Endodermal cell (in vitro differentiated cells): ENCODE measurements around the gene RNF130. TPM values are rescaled to one million over a fixed set of nuclear protein-coding genes. Genes with fewer than 3 reads are reported as not detected.

Source experiments
- DNase-seq: peaks from one replicate; pipeline ENCODE4 v3.0.0-alpha.2; 2017
- H3K27ac ChIP-seq: 2 replicates; pipeline ENCODE4 v1.5.1; 2013; ENCODE audit warnings: mild to moderate bottlenecking, low read depth, low read length, moderate library complexity
- H3K27me3 ChIP-seq: 2 replicates; pipeline ENCODE4 v1.6.1; 2013; ENCODE audit warnings: mild to moderate bottlenecking, low read length, moderate library complexity; ENCODE audit not compliant: insufficient read depth, control insufficient read depth, poor library complexity, severe bottlenecking
- H3K36me3 ChIP-seq: 2 replicates; pipeline ENCODE4 v1.7.0; 2013; ENCODE audit warnings: mild to moderate bottlenecking, low read length, moderate library complexity; ENCODE audit not compliant: control insufficient read depth, insufficient read depth
- H3K4me1 ChIP-seq: one replicate; pipeline ENCODE4 v1.7.0; 2013; ENCODE audit warnings: low read length; ENCODE audit not compliant: control insufficient read depth, insufficient read depth
- H3K4me3 ChIP-seq: 2 replicates; pipeline ENCODE4 v1.5.1; 2013; ENCODE audit warnings: mild to moderate bottlenecking, low read length, moderate library complexity
- H3K9ac ChIP-seq: 2 replicates; pipeline ENCODE4 v1.6.1; 2013; ENCODE audit warnings: mild to moderate bottlenecking, low read length, moderate library complexity; ENCODE audit not compliant: poor library complexity, severe bottlenecking; ENCODE audit errors: extremely low read depth
- H3K9me3 ChIP-seq: 2 replicates; pipeline ENCODE4 v1.6.1; 2013; ENCODE audit warnings: mild to moderate bottlenecking, low read length, moderate library complexity; ENCODE audit not compliant: control insufficient read depth
- H3K27ac Mint-ChIP-seq: 2 replicates; pipeline ENCODE4 v1.8.0; 2020; ENCODE audit warnings: mixed read lengths
- H3K27me3 Mint-ChIP-seq: 2 replicates; pipeline ENCODE4 v1.8.0; 2021; ENCODE audit warnings: mild to moderate bottlenecking, mixed read lengths; ENCODE audit not compliant: insufficient read depth
- H3K36me3 Mint-ChIP-seq: 2 replicates; pipeline ENCODE4 v1.8.0; 2020; ENCODE audit warnings: low read depth, mixed read lengths
- H3K4me1 Mint-ChIP-seq: 2 replicates; pipeline ENCODE4 v1.8.0; 2020; ENCODE audit warnings: mixed read lengths
- H3K4me3 Mint-ChIP-seq: 2 replicates; pipeline ENCODE4 v1.8.0; 2020; ENCODE audit warnings: mild to moderate bottlenecking, moderate library complexity, mixed read lengths
- H3K9me3 Mint-ChIP-seq: 2 replicates; pipeline ENCODE4 v1.8.0; 2020; ENCODE audit warnings: mild to moderate bottlenecking, mixed read lengths
- WGBS, 2 experiments: methylation state at CpG; one replicate each; pipeline versions ENCODE4 v1.1.5 to v1.1.7; 2013; ENCODE audit warnings: missing lambda C conversion rate in 2 of 2, mixed read lengths in 1 of 2; ENCODE audit not compliant: insufficient coverage in 1 of 2, insufficient read length in 1 of 2; 5-methylcytosine and 5-hydroxymethylcytosine counted together
- total RNA-seq, 2 donors: library from RNA; stranded (reverse); fragmentation: NEBNext Ultra II Directional in 1 of 2; extraction: Animal tissue kit (Norgen Biotek cat#: 25700) in 1 of 2; gene quantifications; 2 replicates in 1 of 2; 3 replicates in 1 of 2; pipeline ENCODE4 v1.2.1, GENCODE V29; 2021
- TF ChIP-seq, protein P1 (sequence below): fragments of 200-600 bp; sonication (generic); conservative IDR thresholded peaks from 2 replicates; pipeline ENCODE4 v1.5.0; 2021; ENCODE audit warnings: antibody characterized with exemption, mild to moderate bottlenecking

Gene RNF130
- total RNA-seq, 2 donors from 2014 or later: 64.7 to 74.4 TPM

- H3K9me3 ChIP-seq: no peaks in the 10 kb centered on the region
- Mint-ChIP-seq H3K27me3 (no peaks in the 10 kb centered on the region), H3K36me3 (peaks cover 10% of the 10 kb centered on the region), H3K4me1 (no peaks in the 10 kb centered on the region), H3K4me3 (no peak overlapping the region), H3K9me3 (no peaks in the 10 kb centered on the region), H3K27ac (no peak overlapping the region)
- no peak for DNase-seq
- H3K9ac ChIP-seq: no peak overlapping the region
- no peaks in the 10 kb centered on the region for H3K36me3 ChIP-seq
- no peaks in the 10 kb centered on the region for H3K4me1 ChIP-seq
- H3K4me3 ChIP-seq: no peak overlapping the region
- no peak overlapping the region for H3K27ac ChIP-seq
- no peaks in the 10 kb centered on the region for H3K27me3 ChIP-seq
- TF ChIP-seq, protein P1, sequence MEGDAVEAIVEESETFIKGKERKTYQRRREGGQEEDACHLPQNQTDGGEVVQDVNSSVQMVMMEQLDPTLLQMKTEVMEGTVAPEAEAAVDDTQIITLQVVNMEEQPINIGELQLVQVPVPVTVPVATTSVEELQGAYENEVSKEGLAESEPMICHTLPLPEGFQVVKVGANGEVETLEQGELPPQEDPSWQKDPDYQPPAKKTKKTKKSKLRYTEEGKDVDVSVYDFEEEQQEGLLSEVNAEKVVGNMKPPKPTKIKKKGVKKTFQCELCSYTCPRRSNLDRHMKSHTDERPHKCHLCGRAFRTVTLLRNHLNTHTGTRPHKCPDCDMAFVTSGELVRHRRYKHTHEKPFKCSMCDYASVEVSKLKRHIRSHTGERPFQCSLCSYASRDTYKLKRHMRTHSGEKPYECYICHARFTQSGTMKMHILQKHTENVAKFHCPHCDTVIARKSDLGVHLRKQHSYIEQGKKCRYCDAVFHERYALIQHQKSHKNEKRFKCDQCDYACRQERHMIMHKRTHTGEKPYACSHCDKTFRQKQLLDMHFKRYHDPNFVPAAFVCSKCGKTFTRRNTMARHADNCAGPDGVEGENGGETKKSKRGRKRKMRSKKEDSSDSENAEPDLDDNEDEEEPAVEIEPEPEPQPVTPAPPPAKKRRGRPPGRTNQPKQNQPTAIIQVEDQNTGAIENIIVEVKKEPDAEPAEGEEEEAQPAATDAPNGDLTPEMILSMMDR: no peak
- 91 to 97% methylated on average over 7 to 10 of the region's 10 CpGs for WGBS, 2 experiments
Measured at GRCh38 chr5:179915406-179915935, 156.1 kb downstream of the RNF130 start.

DNA sequence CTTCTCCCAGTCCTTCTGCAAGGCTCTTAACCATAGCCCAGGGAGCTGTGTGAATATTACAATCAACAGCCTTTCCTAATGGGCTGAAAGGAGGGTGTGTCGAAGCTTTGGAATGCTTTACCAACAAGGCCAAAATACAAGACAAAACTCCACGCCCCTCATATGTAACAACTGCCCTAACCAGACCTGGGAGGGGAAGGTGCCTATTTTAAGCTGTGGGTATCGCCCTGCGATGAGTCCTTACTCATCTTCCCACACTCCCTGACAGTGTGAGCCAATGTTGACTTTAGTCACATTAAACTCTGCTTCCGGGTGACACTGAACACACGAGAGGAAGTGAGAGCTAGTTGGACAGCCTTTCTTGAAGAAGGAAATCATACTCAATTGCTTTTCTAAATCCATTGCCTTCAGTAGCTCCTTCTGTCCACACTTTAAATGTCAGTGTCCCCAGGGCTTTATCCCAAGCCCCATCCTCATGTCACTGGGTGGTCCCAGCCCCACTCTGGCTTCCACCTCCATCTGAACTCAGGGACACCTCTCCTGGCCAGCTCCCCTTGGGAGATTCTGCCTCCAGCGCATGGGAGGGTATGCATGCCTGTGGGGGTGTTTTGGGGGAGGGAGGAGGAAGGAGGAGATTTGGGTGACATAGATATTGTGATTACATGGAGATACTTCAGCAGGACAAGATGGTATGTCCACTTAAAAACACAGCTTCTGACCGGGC, 157.4 kb downstream of the RNF130 start:
- Histone ChIP-seq H3K27me3 (no peaks in the 10 kb centered on the region), H3K36me3 (no peaks in the 10 kb centered on the region), H3K4me1 (no peaks in the 10 kb centered on the region), H3K27ac (no peak overlapping the region), H3K4me3 (no peak overlapping the region), H3K9me3 (no peaks in the 10 kb centered on the region), H3K9ac (no peak overlapping the region)
- Mint-ChIP-seq H3K4me3 (no peak overlapping the region), H3K4me1 (no peaks in the 10 kb centered on the region), H3K36me3 (peaks cover 2% of the 10 kb centered on the region), H3K27ac (no peak overlapping the region), H3K9me3 (no peaks in the 10 kb centered on the region), H3K27me3 (no peaks in the 10 kb centered on the region)
- no peak for DNase-seq
- TF ChIP-seq, protein P1: no peak
- 94 to 95% methylated on average over 4 to 8 of the region's 8 CpGs for WGBS, 2 experiments

DNA sequence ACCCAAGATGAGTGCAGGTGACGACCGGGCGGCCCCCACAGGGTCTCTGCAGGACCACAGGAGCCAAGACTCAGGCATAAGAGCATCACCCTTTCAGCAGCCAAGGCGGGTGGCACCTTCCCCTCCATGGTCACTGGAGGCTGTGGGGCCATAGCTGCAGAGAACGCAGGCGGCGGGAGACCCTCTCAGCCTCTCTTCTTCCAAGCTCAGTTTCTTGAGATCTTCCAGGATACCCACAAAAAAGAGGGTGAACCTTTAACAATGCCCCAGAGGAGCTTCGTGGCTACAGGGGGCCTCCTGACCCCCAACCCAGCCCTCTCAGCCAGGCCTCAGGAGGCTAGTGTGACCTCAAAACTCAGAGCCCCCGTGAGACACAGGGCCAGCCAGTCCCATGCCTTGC, 158.1 kb downstream of the RNF130 start:
- H3K27me3 Mint-ChIP-seq: no peaks in the 10 kb centered on the region
- no peaks in the 10 kb centered on the region for H3K4me1 ChIP-seq
- no peak overlapping the region for H3K27ac Mint-ChIP-seq
- no peaks in the 10 kb centered on the region for H3K9me3 ChIP-seq
- no peaks in the 10 kb centered on the region for H3K36me3 ChIP-seq
- H3K4me3 ChIP-seq: no peak overlapping the region
- H3K4me3 Mint-ChIP-seq: no peak overlapping the region
- TF ChIP-seq, protein P1: no peak
- H3K9me3 Mint-ChIP-seq: no peaks in the 10 kb centered on the region
- H3K27ac ChIP-seq: no peak overlapping the region
- no peak for DNase-seq
- no peaks in the 10 kb centered on the region for H3K27me3 ChIP-seq
- H3K4me1 Mint-ChIP-seq: no peaks in the 10 kb centered on the region
- no peak overlapping the region for H3K9ac ChIP-seq
- H3K36me3 Mint-ChIP-seq: no peaks in the 10 kb centered on the region
- WGBS, 2 experiments: 90 to 94% methylated on average over 4 to 9 of the region's 9 CpGs
